CD1c-positive myeloid dendritic cell (primary cell): Measurements from ENCODE around the gene ZNF516.
A peak's percentile ranks its signal among the peaks of the same experiment; 100 is the strongest.
"Not testable (repeated sequence)": the region's sequence is repeated elsewhere in the genome, so short reads cannot be mapped to it uniquely, and the experiment has no call there.

ENCODE experiments used
- DNase-seq: peaks from one replicate; pipeline ENCODE4 v3.0.0-alpha.2; 2016; ENCODE audit errors: extremely low spot score

ZNF516 gene

GRCh38 chr18:76490670-76491472 is 4.2 kb downstream of the ZNF516 start:
- DNase-seq, result peak; percentile 70

GRCh38 chr18:76490033-76490432 is 5.0 kb downstream of the ZNF516 start:
- DNase-seq, result no peak

GRCh38 chr18:76489081-76489480 is 6.0 kb downstream of the ZNF516 start:
- no peak for DNase-seq

GRCh38 chr18:76488190-76488589 is 6.9 kb downstream of the ZNF516 start:
- no peak for DNase-seq

- no peak for DNase-seq
Measured at GRCh38 chr18:76487782-76488181, 7.3 kb downstream of the ZNF516 start.

- no peak for DNase-seq
Measured at GRCh38 chr18:76487070-76487469, 8.0 kb downstream of the ZNF516 start.

GRCh38 chr18:76486574-76486973 is 8.5 kb downstream of the ZNF516 start:
- peak; percentile 50 for DNase-seq

GRCh38 chr18:76486038-76486437 is 9.0 kb downstream of the ZNF516 start:
- DNase-seq, result no peak

- DNase-seq, result no peak
Measured at GRCh38 chr18:76484749-76485387, 10.2 kb downstream of the ZNF516 start.

- DNase-seq, result no peak
Measured at GRCh38 chr18:76483780-76484179, 11.3 kb downstream of the ZNF516 start.

GRCh38 chr18:76482971-76483691 is 11.9 kb downstream of the ZNF516 start:
- DNase-seq, result no peak

GRCh38 chr18:76482267-76482666 is 12.8 kb downstream of the ZNF516 start:
- no peak for DNase-seq

GRCh38 chr18:76480913-76481312 is 14.1 kb downstream of the ZNF516 start:
- DNase-seq, result no peak

GRCh38 chr18:76479351-76480238 is 15.4 kb downstream of the ZNF516 start:
- no peak for DNase-seq

GRCh38 chr18:76476665-76477561 is 18.1 kb downstream of the ZNF516 start:
- DNase-seq, result peak; percentile 67

GRCh38 chr18:76475450-76476194 is 19.4 kb downstream of the ZNF516 start:
- peak; percentile 61 for DNase-seq

GRCh38 chr18:76474824-76475223 is 20.2 kb downstream of the ZNF516 start:
- no peak for DNase-seq

GRCh38 chr18:76473521-76473920 is 21.5 kb downstream of the ZNF516 start:
- DNase-seq, result not testable (repeated sequence)

- DNase-seq, result no peak
Measured at GRCh38 chr18:76472829-76473228, 22.2 kb downstream of the ZNF516 start.

GRCh38 chr18:76471593-76471992 is 23.4 kb downstream of the ZNF516 start:
- no peak for DNase-seq
